Hepatocyte (in vitro differentiated cells): ENCODE data around the gene SPRY4. TPM values are rescaled to one million over a fixed set of nuclear protein-coding genes. Genes with fewer than 3 reads are reported as not detected.

Experiments
- DNase-seq: peaks from one replicate; pipeline ENCODE4 v3.0.0-alpha.2; 2016; ENCODE audit warnings: low spot score
- H2AFZ ChIP-seq: fragments of 200-600 bp; sonication (generic); 2 replicates; pipeline ENCODE4 v1.6.0; 2016; ENCODE audit warnings: antibody characterized with exemption, mild to moderate bottlenecking
- H3K27ac ChIP-seq: fragments of 200-600 bp; sonication (generic); 2 replicates; pipeline ENCODE4 v1.5.1; 2016; ENCODE audit warnings: mild to moderate bottlenecking
- H3K27me3 ChIP-seq: fragments of 200-600 bp; sonication (generic); 2 replicates; pipeline ENCODE4 v1.6.1; 2016
- H3K36me3 ChIP-seq: fragments of 200-600 bp; sonication (generic); replicated peaks from 2 replicates; pipeline ENCODE4 v1.5.1; 2016; ENCODE audit warnings: low read depth; ENCODE audit not compliant: insufficient read depth
- H3K4me1 ChIP-seq: fragments of 200-600 bp; sonication (generic); 2 replicates; pipeline ENCODE4 v1.5.1; 2016; ENCODE audit warnings: mild to moderate bottlenecking, moderate library complexity; ENCODE audit not compliant: insufficient read depth
- H3K4me2 ChIP-seq: fragments of 200-600 bp; sonication (generic); 2 replicates; pipeline ENCODE4 v1.6.0; 2016
- H3K4me3 ChIP-seq: fragments of 200-600 bp; sonication (generic); 2 replicates; pipeline ENCODE4 v1.5.1; 2016; ENCODE audit warnings: mild to moderate bottlenecking
- H3K79me2 ChIP-seq: fragments of 200-600 bp; sonication (generic); 2 replicates; pipeline ENCODE4 v1.6.0; 2017; ENCODE audit warnings: mild to moderate bottlenecking
- H3K9me2 ChIP-seq: fragments of 200-600 bp; sonication (generic); replicated peaks from 2 replicates; pipeline ENCODE4 v1.6.0; 2017; ENCODE audit warnings: mild to moderate bottlenecking; ENCODE audit not compliant: insufficient read depth
- H3K9me3 ChIP-seq: fragments of 200-600 bp; sonication (generic); 2 replicates; pipeline ENCODE4 v1.5.1; 2016; ENCODE audit warnings: low read depth, mild to moderate bottlenecking
- H4K20me1 ChIP-seq: fragments of 200-600 bp; sonication (generic); 2 replicates; pipeline ENCODE4 v1.6.0; 2016; ENCODE audit warnings: mild to moderate bottlenecking; ENCODE audit not compliant: insufficient read depth, poor library complexity, severe bottlenecking
- EZH2 ChIP-seq: fragments of 200-600 bp; sonication (generic); IDR thresholded peaks from 2 replicates; pipeline ENCODE4 v1.6.1; 2016; ENCODE audit warnings: antibody characterized with exemption, mild to moderate bottlenecking, borderline replicate concordance
- EZH2phosphoT487 ChIP-seq: fragments of 200-600 bp; sonication (generic); IDR thresholded peaks from one replicate; pipeline ENCODE4 v1.6.1; 2018; ENCODE audit warnings: antibody characterized with exemption, mild to moderate bottlenecking, low read depth, moderate library complexity; ENCODE audit not compliant: unreplicated experiment, severe bottlenecking
- WGBS: methylation state at CpG from one replicate; pipeline ENCODE4 v1.1.6; 2016; ENCODE audit warnings: low lambda C conversion rate; ENCODE audit errors: missing lambda C conversion rate; 5-methylcytosine and 5-hydroxymethylcytosine counted together
- polyA plus RNA-seq: library from polyadenylated mRNA; unstranded; fragments of >200 nt; fragmentation: Nextera tagmentation; extraction: Ambion mirVana; gene quantifications from 2 replicates; pipeline ENCODE4 v1.2.1, GENCODE V29; 2016
- total RNA-seq: library from RNA; depleted of rRNA; stranded (reverse); fragments of >200 nt; gene quantifications from 2 replicates; pipeline ENCODE4 v1.2.3, GENCODE V29; 2014
- TF ChIP-seq, protein P1 (sequence below): fragments of 200-600 bp; sonication (generic); IDR thresholded peaks from 2 replicates; pipeline ENCODE4 v1.5.1; 2016; ENCODE audit warnings: antibody characterized with exemption, mild to moderate bottlenecking; ENCODE audit not compliant: poor library complexity

SPRY4 gene
- total and polyA plus RNA-seq, 2 experiments from 2014 or later, result 7.2 to 8.5 TPM

DNA sequence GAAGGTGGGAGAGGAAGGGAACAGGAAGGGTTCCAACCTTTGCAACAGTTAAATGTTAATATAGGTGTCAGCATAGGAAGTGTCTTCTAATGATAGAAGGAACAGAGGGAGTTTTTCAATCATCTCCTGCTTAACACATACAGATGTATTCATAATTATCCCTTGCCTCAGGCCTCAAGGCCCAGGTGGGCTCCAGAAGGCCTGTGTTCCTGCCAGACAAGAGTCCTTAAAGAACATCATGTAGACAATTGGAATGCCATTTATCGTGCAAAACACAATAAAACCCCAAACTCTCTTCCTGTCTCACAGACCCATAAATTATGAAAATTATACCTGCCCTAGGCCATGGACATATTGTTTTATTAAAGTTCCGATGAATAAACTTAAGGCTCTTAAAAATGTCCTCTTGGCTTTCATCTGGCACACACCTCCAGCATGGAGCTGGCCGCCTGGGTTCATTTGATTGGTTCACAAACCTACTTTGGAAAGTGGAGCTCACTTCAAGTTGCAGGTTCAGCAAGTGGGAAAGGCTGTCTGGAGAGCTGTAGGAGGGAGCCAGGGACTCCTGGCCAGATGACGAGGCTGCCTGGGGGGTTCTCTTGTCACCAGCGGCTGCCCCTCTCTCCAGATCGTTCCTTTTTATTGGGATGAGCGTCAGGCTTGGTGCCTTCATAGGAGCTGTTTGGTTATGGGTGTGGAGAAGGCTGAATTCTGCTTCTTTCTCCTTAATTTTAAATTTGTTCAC lies 17.5 kb downstream of the SPRY4 start:
- 56% methylated on average over 7 of the region's 7 CpGs for WGBS
- H3K4me2 ChIP-seq, result no peak overlapping the region
- no peak for DNase-seq
- TF ChIP-seq, protein P1, sequence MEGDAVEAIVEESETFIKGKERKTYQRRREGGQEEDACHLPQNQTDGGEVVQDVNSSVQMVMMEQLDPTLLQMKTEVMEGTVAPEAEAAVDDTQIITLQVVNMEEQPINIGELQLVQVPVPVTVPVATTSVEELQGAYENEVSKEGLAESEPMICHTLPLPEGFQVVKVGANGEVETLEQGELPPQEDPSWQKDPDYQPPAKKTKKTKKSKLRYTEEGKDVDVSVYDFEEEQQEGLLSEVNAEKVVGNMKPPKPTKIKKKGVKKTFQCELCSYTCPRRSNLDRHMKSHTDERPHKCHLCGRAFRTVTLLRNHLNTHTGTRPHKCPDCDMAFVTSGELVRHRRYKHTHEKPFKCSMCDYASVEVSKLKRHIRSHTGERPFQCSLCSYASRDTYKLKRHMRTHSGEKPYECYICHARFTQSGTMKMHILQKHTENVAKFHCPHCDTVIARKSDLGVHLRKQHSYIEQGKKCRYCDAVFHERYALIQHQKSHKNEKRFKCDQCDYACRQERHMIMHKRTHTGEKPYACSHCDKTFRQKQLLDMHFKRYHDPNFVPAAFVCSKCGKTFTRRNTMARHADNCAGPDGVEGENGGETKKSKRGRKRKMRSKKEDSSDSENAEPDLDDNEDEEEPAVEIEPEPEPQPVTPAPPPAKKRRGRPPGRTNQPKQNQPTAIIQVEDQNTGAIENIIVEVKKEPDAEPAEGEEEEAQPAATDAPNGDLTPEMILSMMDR, result no peak
- no peak for TF ChIP-seq EZH2phosphoT487
- TF ChIP-seq EZH2, result no peak
- no peak overlapping the region for H3K27ac ChIP-seq
- H3K36me3 ChIP-seq, result no peaks in the 10 kb centered on the region
- no peaks in the 10 kb centered on the region for H3K9me2 ChIP-seq
- H3K4me3 ChIP-seq, result no peak overlapping the region
- no peaks in the 10 kb centered on the region for H4K20me1 ChIP-seq
- H3K9me3 ChIP-seq, result no peaks in the 10 kb centered on the region
- no peak overlapping the region for H2AFZ ChIP-seq
- H3K27me3 ChIP-seq, result no peaks in the 10 kb centered on the region
- H3K79me2 ChIP-seq, result peaks cover 23% of the 10 kb centered on the region
- peaks cover 13% of the 10 kb centered on the region for H3K4me1 ChIP-seq

DNA sequence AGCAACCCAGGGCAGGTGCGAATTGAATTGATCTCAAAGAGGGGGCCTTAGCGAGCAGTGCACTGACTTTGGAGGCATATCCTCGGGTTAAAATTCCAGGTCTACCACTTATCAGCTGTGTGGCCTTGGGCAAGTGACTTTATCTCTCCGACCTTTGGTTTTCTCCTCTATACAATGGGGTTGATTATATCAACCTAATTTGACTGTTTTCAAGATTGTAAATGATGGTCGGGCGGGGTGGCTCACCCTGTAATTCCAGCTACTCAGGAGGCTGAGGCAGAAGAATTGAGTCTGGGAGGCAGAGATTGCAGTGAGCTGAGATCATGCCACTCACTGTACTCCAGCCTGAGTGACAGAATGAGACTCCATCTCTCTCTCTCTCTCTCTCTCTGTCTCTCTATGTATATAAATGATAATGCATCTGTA lies 18.7 kb downstream of the SPRY4 start:
- Histone ChIP-seq H3K4me2 (no peak overlapping the region), H3K4me1 (peaks cover 13% of the 10 kb centered on the region), H3K79me2 (peaks cover 15% of the 10 kb centered on the region), H4K20me1 (no peaks in the 10 kb centered on the region), H3K4me3 (no peak overlapping the region), H3K9me2 (no peaks in the 10 kb centered on the region), H3K27ac (peak overlapping the region; percentile 24), H3K27me3 (no peaks in the 10 kb centered on the region), H2AFZ (no peak overlapping the region), H3K9me3 (no peaks in the 10 kb centered on the region), H3K36me3 (no peaks in the 10 kb centered on the region)
- TF ChIP-seq EZH2, result no peak
- TF ChIP-seq, protein P1, result no peak
- no peak for TF ChIP-seq EZH2phosphoT487
- 52% methylated on average over 6 of the region's 6 CpGs for WGBS
- no peak for DNase-seq

DNA sequence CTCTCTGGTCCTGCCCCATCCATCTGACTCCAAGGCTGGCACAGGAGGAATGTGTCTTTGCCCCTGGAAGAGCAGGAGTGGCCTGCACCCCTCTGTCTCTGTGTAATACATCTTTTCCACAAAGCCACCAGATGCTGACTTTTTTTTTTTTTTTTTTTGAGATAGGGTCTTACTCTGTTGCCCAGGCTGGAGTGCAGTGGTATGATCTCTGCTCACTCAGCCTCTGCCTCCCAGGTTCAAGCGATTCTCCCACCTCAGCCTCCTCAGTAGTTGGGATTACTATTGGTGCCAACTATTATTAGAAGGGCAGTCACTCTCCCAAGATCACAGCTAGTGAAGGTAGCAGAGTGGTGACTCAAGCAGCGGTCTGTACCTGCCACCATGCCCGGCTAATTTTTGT lies 19.6 kb downstream of the SPRY4 start:
- Histone ChIP-seq H4K20me1 (no peaks in the 10 kb centered on the region), H3K27me3 (no peaks in the 10 kb centered on the region), H3K4me2 (no peak overlapping the region), H2AFZ (no peak overlapping the region), H3K4me1 (peaks cover 13% of the 10 kb centered on the region), H3K36me3 (no peaks in the 10 kb centered on the region), H3K9me2 (no peaks in the 10 kb centered on the region), H3K79me2 (peaks cover 8% of the 10 kb centered on the region), H3K4me3 (no peak overlapping the region), H3K27ac (no peak overlapping the region), H3K9me3 (no peaks in the 10 kb centered on the region)
- 93% methylated on average over 3 of the region's 3 CpGs for WGBS
- TF ChIP-seq EZH2phosphoT487 (no peak), EZH2 (no peak)
- TF ChIP-seq, protein P1, result no peak
- DNase-seq, result no peak
